GM19468 (cell line): ENCODE measurements around the gene DOK5.

Experiments
- ATAC-seq: cut with Tn5 transposase; IDR thresholded peaks from one replicate; pipeline ENCODE4 v1.9.1; 2021; ENCODE audit warnings: mild to moderate bottlenecking, moderate library complexity, moderate number of reproducible peaks; ENCODE audit not compliant: unreplicated experiment; ENCODE audit errors: extremely low read depth

Gene DOK5

DNA sequence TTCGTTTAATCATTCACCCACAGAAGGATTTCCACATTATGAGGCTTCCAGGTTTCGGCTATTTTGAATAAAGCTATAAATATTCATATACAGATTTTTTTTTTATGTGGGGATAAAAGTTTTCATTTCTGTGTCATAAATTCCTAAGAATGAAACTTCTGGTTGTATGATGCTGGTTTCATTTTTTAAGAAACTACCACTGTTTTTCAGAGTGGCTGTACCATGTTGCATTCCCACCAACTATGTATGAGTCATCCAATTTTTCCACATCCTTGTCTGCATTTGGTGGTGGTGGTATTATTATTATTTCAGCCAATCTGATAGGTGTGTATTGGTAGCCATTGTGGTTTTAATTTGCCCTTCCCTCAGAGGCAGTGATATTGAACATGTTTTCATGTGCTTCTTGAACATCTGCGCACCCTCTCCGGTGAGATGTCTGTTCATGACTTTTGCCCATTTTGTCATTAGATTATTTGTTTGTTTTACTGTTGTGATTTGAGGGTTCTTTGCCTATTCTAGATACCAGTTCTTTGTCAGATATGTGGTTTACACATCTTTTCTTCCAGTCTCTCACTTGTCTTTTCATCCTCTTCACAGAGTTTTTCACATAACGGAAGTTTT is 75.5 kb downstream of the DOK5 start:
- ATAC-seq, result no peak

DNA sequence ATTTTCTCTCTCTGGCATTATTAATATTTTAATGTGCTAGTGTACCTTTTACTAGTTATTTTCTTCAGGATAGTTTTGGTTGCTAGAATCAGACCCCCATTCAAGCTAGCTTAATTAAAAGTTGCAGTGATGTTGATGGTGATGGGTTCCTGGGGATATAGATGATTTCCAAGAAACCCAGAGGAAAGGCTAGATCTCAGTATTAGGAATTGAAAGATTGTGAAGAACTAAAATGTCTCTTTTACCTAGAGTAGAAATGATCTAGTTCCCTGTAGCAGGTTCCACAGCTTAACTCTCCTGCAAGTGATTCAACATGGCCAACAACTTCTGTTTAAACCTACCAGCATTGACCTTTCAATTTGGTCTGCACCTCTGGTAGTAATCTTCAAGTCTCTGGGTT is 78.6 kb downstream of the DOK5 start:
- ATAC-seq, result no peak

- ATAC-seq, result no peak
These were observed 79.8 kb downstream of the DOK5 start for GRCh38 chr20:54555150-54555549.

GRCh38 chr20:54556406-54556805 is 81.0 kb downstream of the DOK5 start:
- ATAC-seq, result no peak

- ATAC-seq, result no peak
These were observed 82.6 kb downstream of the DOK5 start for GRCh38 chr20:54557806-54558590.

GRCh38 chr20:54559890-54560289 is 84.5 kb downstream of the DOK5 start:
- no peak for ATAC-seq

DNA sequence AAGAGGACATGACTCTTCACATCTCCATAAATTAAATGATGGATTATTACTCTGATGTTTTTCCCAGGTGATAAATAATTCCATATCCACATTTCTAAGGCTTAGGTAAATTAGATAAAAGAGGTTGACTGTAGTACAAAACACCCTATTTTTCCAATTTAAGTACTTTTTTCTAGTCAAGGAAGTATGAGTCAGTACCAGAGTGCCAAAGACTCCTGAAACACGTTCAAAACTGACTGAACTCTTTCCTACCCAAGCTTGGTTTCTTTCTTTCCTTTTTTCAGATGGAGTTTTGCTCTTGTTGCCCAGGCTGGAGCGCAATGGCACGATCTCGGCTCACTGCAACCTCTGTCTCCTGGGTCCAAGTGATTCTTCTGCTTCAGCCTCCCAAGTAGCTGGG is 85.0 kb downstream of the DOK5 start:
- ATAC-seq, result no peak

DNA sequence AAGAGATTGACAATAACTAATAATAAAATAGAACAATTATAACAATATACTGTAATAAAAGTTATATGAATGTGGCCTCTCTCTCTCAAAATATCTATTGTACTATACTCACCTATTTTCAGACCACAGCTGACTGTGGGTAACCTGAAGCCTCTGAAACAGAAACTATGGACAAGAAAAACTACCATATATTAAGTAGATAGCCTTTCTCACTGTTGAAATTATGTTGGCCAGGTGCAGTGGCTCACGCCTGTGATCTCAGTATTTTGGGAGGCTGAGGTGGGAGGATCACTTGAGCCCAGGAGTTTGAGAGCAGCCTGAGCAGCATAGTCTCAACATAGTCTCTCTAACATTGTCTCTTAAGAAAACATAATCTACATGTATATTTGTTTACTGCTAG is 89.9 kb downstream of the DOK5 start:
- ATAC-seq, result no peak

DNA sequence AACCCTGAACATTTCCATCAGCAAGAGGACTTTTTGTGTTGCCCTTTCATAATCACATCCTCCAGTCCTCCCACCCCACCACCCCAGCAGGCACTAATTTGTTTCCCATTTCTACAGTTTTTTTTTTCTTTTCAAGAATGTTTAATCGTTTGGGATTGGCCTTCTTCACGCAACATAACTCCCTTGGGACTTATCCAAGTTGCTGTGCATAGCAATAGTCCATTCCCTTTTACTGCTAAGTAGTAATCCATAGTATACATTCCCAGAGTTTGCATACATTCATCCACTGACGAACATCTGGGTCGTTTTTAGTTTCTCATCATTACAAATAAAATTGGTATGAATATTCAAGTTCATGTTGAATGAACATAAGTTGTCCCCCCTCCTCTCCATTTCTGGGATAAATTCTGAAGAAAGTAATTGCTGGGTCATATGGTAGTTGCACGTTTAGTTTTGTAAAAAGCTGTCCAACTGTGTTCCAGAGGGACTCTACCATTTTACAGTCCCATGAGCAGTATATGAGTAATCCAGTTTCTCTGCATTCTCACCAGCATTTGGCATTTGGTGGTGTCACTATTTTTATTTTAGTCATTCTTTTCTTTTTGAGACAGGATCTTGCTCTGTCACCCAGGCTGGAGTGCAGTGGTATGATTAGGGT is 90.8 kb downstream of the DOK5 start:
- no peak for ATAC-seq

DNA sequence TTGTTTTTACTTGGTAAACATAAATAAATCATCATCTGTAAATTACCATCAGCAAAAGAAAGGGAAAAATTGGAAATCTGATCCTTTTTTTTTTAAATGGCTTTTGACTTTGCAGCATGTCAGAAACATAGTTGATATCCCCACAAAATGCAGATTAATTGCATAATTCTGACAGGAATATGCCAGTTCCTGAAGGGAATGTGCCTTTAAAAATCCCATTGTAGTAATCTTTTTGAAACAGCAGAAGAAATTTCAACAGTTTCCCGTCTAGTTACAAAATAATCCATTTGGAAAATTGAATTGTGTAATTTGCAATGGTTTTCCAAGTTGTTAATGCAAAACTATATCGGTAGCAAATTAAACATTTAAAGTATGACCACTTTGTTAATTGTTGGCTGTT is 95.2 kb downstream of the DOK5 start:
- no peak for ATAC-seq

DNA sequence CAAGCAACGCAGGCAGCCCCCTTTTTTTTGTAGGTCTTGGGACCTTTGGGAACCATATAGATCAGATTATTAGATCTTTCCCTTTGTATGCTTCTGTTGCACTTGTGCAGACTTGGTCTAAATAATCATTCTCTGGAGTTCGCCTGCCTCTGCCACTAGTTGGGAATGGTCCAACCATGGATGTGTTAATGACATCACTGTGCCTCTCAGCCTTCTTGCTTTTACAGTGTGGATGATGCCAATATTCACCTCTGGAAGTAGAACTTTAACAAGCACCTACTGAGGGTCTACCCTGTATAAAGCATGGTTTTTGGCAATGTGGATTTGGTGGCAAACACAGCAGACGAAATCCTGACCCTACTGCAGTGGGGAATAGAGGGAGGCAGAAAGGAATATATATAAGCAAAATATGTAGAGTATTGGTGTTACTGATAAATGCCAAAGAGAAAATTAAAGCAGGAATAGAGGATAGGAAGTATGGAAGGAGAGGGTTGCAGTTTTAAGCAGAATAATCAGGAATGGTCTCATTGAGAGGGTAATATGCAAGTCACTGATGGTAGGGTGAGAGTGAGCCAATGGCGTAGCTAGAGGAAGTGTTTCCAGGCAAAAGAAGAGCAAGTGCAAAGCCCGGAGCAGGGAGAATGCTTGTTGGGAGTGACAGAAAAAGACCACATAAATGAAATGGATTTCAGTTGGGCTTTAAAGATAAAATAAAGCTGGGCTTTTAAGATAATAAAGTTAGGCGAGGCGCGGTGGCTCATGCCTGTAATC is 97.5 kb downstream of the DOK5 start:
- no peak for ATAC-seq

DNA sequence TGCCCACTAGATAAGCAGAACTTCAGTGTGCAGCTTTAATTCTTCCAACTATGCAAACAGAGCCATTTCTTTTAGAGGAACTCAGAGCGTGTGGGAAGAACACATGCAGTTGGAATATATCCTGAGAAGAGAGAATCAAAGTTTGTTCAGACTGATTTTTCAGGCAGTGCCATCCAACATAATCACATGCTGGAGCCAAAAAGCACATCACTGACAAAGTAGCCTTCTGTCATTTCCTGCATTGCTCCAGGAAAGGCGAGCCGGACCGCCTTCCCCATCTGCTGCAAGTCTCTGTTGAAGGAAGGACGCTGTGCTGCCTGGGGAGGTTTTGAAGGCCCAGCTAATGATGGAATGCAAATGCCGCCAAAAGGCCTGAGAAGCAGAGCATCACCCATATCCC is 98.4 kb downstream of the DOK5 start:
- no peak for ATAC-seq

- ATAC-seq, result no peak
These were observed 101.1 kb downstream of the DOK5 start for GRCh38 chr20:54576518-54576917.

GRCh38 chr20:54577637-54578036 is 102.2 kb downstream of the DOK5 start:
- ATAC-seq, result no peak

DNA sequence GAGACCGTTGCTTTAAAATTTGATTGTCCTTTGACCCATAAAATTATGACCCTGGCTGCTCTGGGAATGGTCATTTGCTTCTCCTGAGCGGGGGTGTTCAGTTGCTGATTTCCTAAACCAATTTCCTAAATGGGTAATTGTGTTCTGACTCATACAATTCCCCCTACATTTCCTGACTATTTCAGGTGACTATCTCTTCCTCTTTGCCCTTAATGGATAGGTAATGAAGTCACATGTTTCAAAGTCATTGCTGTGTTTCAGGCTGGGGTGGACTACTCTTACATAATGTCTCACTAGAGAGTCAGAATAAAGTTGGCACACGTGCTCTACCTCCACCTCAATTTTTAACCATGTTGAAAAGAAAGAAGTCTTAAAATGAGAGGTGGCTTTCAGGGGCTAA is 109.8 kb downstream of the DOK5 start:
- no peak for ATAC-seq

DNA sequence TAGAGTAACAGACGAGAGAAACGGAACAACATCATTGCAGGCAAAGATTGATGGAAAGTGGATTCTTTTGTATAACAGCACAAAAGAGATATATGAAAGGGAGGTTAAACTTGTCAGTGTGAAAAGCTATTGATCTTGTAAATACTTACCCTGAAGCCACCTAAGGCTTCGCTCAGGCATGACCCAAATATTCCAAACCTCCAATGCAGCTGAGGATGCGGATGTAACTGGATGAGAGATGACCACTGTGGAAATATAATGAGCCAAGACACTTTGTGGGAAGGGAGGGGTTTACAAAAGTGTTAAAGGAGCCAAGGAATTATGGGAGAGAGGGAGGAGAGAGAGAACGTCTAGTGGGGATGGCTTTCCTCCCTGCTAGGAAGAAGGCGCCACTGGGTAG is 112.0 kb downstream of the DOK5 start:
- no peak for ATAC-seq

DNA sequence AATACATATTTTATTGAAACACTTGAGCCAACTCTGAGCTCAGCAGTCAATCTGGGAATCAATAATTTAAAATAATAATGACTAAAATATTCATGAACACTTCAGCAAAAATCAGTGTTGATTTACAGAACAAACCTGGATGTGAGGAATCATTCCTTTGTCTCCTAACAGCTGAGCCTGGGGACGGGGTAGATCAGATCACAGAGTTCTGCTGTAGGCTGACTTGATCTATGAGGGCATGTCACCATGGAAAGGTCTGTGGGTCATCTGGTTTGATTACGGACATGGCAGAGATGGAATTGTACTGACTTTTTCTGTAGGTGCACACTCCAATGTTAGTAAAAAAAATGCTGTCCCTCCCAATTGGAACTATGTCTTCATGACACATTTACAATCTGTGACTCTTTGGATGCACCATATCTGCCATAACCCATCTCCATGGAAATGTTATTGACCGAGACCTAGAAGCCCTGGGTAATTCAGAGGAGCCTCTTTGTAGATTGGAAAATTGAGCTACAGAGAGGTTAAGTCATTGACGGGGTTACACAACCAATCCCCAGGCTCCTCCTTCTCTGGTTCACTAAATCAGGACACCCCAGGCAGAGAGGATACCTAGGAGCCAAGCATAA is 114.1 kb downstream of the DOK5 start:
- no peak for ATAC-seq

DNA sequence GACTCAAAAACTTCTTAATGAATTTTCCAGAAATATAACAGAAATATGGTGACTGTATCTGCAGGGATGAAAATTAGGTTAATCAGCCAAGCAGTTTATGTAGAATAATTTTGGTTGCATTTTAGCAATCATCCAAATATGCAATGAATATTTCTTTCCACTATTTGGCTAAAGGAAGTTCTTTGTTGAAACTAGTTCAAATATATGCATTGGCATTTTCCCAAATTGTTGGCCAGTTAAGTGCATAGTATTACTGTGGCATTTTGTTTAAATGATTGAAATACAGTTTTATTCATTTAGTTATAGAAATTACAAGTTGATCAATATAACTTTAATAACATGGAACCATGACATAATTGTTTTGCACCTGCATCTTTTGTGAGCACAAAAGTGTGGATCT is 115.5 kb downstream of the DOK5 start:
- no peak for ATAC-seq

- no peak for ATAC-seq
These were observed 121.3 kb downstream of the DOK5 start for GRCh38 chr20:54596651-54597050.

DNA sequence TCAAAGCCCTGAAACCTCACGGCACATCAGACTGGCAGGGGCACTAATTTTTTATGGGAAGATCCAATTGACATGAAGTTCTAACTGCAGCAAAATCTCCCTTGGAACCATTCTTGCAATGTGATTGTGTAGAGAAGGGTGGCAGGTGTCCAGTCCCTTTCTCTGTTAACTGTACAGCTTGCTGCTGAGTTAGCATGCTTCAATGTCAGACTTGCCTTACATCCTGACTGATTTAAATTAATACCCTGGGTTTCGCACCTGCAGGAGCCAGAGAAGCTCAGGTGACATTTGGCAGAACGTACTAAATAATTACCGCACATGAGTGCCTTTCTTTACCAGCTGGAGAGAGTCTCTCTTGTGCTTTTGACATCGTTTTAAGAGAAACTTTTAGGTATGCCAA is 123.0 kb downstream of the DOK5 start:
- no peak for ATAC-seq
